Measurements from ENCODE around the gene NDE1.
A peak's percentile ranks its signal among the peaks of the same experiment; 100 is the strongest.

DNA sequence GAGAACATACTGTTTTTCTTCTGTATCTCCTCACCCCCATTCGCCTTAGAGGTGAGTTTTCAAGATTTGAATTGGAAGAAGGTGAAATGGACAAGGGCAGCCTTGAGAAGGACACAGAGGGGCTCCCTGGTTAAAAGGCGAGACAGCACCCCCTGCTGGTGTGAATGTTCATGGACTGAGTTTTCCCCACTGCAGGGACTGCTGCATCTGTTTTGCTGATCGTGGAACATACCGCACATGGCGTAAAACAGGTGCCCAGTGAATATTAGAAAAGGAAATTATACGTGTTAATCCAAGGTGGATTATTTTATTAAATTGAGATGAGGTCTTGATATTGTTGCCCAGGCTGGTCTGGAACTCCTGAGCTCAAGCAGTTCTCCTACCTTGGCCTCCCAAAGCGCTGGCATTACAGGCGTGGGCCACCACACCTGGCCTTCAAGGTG, 54.5 kb downstream of the NDE1 start:
- TF ChIP-seq POLR2A (IDR thresholded peaks at IDR 0.05), result no peak
- TF ChIP-seq, protein P1, sequence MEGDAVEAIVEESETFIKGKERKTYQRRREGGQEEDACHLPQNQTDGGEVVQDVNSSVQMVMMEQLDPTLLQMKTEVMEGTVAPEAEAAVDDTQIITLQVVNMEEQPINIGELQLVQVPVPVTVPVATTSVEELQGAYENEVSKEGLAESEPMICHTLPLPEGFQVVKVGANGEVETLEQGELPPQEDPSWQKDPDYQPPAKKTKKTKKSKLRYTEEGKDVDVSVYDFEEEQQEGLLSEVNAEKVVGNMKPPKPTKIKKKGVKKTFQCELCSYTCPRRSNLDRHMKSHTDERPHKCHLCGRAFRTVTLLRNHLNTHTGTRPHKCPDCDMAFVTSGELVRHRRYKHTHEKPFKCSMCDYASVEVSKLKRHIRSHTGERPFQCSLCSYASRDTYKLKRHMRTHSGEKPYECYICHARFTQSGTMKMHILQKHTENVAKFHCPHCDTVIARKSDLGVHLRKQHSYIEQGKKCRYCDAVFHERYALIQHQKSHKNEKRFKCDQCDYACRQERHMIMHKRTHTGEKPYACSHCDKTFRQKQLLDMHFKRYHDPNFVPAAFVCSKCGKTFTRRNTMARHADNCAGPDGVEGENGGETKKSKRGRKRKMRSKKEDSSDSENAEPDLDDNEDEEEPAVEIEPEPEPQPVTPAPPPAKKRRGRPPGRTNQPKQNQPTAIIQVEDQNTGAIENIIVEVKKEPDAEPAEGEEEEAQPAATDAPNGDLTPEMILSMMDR (IDR thresholded peaks at IDR 0.05), result peak; percentile 65 to 87 (median 74)
